T-helper 1 cell treated with Interleukin-12 subunit alpha and Interleukin-12 subunit beta and Interleukin-4 antibody, amounts not matched to agents 30 ng/mL and 1 ng/mL, for 36 hours (primary cell): ENCODE results near the gene PAMR1. TPM values are rescaled to one million over a fixed set of nuclear protein-coding genes. Genes with fewer than 3 reads are reported as not detected.

Source experiments
- intact Hi-C: fragments of 100-400 bp; cut with micrococcal nuclease; formaldehyde crosslinking; loops from one replicate; pipeline ENCODE4 v1.15.1; 2024
- total RNA-seq: library from RNA; stranded (reverse); gene quantifications from 2 replicates; pipeline ENCODE4 v1.2.3, GENCODE V29; 2022

The PAMR1 gene
- total RNA-seq, 1 donor from 2014 or later: not detected

GRCh38 chr11:35500744-35501143, 24.7 kb downstream of the PAMR1 start:
- intact Hi-C loops: no loop called here

GRCh38 chr11:35496416-35496815, 29.0 kb downstream of the PAMR1 start:
- intact Hi-C loops: no loop called here

DNA sequence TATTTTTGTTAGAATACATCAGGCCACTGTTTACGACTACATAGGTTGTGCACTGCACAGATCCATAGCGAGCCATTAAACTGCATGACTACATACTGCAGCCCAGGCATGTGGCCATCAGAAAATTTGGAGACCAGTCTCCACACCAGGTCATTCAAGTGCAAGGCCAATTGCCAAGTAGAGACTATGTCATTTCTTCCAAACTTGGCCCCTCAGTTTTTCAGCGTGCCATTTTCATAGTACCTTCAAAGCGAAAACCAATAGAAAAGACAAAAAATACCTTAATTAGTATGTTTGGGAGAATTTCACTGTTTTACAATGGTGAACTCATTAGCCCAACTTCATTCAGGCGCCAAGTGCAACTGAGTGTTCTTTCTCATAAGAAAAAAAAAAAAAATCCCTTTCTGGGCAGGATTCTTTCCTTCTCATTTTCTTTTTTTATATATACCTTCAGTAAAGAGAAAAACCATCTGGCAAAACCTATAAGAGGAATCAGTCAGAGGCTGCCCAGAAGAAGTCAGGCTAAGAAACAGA, 30.4 kb downstream of the PAMR1 start:
- intact Hi-C loops: no loop called here

DNA sequence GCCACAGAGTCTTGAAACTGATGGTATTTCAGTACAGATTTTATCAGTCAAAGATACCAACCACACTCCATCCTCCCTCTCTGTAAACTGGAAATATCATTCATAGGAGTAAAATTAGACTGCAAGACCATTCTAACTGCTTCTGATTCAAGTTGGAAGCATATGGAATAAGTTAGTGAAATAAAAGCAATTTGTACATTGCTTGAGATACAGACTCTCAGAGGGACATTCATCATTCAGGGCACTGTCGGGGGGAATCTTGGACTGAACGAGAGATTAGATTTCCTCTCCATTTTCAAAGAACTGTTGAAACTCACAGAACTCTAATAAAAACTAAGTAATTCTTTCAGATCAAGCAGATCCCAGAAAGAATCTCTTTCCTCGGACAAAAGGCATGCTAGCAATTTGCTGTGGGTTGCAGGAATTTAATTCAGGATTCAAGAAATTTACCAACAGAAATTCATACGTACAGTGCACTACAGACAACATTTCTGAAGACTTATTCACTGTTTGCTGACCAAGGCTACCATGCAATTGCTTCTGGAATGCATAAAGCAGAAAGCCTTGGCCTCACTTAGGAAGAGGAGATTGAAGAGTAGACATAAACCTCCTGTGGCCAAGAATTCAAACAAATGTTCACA, 34.1 kb downstream of the PAMR1 start:
- intact Hi-C loops: no loop called here

DNA sequence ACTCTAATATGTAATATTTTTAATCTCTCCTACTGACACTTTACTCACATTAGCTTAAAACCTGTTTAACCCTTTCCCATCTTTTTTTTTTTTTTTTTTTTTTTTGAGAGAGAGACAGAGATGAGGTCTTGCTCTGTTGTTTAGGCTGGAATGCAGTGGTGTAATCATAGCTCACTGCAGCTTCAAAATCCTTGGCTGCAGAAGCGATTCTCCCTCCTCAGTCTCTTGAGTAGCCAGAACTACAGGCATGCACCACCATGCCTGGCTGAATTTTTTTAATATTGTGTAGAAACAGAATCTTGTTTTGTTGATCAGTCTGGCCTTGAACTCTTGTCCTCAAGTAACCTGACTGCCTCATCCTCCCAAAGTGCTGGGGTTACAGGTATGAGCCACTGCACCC, 37.3 kb downstream of the PAMR1 start:
- intact Hi-C loops: loop anchor here (5.0 to 10.0 kb wide), 2 partner anchors 283 to 779 kb away; no protein-coding TSS in a partner anchor

GRCh38 chr11:35487532-35488078, 37.8 kb downstream of the PAMR1 start:
- intact Hi-C loops: loop anchor here (5.0 to 10.0 kb wide), 2 partner anchors 283 to 780 kb away; no protein-coding TSS in a partner anchor

GRCh38 chr11:35486934-35487333, 38.5 kb downstream of the PAMR1 start:
- intact Hi-C loops: loop anchor here (5.0 to 10.0 kb wide), 2 partner anchors 282 to 780 kb away; no protein-coding TSS in a partner anchor

GRCh38 chr11:35486446-35486845, 39.0 kb downstream of the PAMR1 start:
- intact Hi-C loops: loop anchor here (5.0 to 10.0 kb wide), 2 partner anchors 282 to 781 kb away; no protein-coding TSS in a partner anchor

DNA sequence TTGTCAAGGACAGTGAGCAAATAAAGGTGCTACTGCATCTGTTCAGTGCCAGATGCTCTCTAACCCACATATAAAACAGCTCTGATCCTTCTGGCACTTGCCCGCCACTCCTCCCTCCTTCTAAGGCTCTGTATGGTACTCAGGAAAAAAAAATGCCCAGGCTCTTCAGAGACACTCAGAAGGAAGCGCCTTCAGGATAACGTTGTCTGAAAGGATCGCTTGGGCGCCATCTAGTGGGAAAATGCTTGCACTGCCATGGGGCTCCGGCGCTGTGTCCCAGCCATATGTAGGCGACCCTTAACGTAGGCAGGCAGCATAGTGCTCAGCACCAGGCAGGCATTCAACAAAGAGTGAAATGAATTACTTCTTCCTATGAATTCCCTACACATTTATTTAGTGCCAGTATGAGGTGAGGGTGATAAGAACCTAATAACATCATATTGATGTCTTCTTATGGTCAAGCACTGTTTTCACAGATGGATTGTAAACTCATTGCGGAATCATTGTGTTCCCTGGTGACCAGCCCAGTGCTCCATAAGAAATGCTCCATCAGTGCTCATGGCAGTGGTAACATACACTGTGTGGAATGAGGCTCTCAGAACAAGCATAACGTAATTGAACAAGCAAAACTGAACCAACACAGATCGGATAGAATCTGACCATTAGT, 39.6 kb downstream of the PAMR1 start:
- intact Hi-C loops: loop anchor here (1.0 to 10.0 kb wide), 6 partner anchors 281 to 899 kb away; no protein-coding TSS in a partner anchor

GRCh38 chr11:35484435-35484834, 41.0 kb downstream of the PAMR1 start:
- intact Hi-C loops: loop anchor here (10.0 kb wide), 1 partner anchor 280 kb away; no protein-coding TSS in a partner anchor

DNA sequence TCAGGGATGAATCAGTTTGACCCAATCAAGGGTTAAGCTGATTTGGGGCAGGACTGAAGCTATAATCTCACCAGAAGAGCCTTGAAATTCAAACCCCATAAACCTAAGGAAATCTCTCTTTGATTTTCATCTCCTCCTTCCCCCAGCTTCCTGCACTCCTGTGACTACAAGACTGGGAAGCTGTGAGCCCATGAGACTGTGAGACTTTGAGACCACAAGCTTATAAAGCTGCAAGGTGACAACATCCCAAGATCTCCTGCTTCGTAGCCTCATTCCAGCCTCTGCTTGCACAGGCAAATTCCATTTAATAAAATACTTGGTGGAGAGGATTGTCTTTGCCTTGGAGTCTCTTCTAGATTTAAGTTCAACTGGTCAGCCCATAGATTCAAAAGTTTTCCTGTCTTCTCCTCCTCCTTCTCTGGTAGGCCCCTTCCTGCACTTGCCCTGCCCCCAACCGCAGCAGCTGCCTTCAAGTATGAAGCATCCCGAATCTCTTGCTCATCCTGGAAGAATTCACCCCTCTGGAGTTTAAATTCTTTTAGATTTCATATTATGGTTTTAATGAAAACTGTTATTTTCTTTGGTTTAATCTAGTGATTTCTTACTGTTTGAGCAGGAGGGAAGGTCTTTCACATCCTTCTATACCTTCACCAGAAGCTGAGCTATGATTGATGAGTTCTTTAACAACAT, 42.1 kb downstream of the PAMR1 start:
- intact Hi-C loops: loop anchor here (10.0 kb wide), 1 partner anchor 278 kb away; no protein-coding TSS in a partner anchor

GRCh38 chr11:35479731-35480130, 45.7 kb downstream of the PAMR1 start:
- intact Hi-C loops: loop anchor here (10.0 kb wide), 1 partner anchor 275 kb away; no protein-coding TSS in a partner anchor

GRCh38 chr11:35478471-35479091, 46.8 kb downstream of the PAMR1 start:
- intact Hi-C loops: no loop called here

DNA sequence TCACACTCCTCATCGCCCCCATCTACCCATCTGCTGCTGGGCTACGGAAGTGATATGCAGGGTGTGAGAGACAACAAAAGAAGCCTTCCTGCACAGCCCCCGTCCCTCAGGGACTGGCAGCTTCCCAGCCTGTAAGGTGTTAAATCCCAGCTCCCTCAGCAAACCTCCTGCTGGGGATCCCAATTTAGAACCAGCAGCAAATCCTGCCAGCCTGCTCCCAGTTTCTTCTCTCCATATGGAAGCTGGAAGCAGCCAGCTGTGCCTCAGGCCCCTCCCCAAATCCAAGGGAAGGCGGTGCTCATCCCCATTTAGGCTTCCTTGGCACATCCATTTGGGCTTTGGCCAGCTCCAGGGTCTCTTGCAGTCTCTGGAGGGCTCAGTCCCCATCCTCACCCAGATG, 47.5 kb downstream of the PAMR1 start:
- intact Hi-C loops: no loop called here

DNA sequence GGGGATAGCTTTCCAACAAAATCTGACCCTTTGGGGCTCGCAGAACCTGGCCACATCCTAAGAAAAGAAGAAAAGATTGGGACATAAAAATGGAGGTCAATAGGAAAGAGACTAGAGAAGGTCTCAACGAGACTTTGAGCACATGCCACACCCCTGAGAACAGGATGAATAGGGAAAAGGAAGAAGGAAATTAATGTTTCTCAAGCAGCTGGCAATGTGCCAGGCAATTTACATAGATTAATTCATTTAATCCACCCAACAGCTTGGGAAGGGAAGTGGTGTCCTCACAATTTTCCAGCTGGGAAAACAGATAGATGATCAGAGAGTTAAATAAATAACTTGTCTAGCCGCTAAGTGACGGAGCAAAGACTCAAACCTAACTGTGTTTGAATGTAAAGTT, 50.7 kb downstream of the PAMR1 start:
- intact Hi-C loops: no loop called here

DNA sequence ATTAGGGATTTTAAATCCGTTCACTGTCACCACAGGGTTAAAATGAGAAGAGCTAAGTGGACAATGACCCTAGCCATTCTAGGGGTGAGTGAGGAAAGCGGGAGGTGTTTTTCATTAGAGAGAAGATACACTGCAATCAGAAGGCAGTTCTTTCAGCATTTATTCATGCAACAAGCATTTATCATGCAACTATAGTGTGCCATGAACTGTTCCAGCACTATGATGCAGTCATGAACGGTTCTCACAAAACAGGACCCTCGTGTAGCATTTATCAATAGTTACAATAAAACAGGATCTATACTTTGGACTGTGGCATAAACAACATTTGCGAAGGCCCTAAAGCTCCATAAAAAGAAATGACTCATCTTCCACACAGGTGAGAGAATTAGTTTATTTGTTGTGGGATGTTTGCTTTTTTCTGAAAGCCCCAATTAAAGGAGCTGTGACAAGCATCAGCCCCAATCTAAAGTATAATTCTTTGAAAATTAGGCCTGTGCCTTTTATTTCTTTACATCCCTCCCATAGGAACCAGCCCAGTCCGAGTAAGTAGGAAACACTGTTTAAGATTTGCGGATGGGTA, 51.5 kb downstream of the PAMR1 start:
- intact Hi-C loops: no loop called here

DNA sequence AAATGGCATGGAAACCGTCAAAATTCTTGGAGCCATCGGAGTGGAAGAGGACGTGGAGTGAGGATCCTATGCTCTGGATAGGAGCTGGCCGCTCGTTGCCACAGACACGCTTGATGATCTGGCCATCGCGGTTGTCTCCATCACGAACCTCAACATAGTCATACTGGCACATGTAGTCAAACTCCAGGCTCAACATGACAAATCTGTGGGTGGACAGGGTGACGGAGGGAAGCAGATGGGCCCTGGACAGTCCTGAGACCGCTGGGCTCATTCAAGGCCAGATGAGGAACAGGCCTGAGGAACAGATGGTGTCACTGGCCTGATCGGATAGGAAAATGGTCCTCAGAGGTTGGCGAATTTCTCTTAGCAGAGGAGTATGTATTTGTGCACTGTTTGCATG, 54.8 kb downstream of the PAMR1 start:
- intact Hi-C loops: no loop called here

- intact Hi-C loops: no loop called here
Observed at GRCh38 chr11:35466058-35466457, 59.4 kb downstream of the PAMR1 start.

DNA sequence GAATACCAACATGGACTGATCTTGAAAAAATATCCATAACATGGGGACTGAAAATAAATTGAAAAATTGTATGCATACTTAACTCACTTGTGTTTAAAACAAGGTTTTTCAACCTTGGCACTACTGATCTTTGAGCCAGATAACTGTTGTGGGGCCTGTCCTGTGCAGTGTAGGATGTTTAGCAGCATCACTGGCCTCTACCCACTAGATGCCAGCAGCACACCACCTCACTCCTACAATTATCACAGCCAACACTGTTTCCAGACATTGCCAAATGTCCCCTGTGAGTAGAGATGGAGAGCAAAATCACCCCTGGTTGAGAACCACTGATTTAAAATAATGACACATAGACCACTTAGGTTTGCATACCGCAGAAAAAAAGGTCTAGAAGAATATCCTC, 61.1 kb downstream of the PAMR1 start:
- intact Hi-C loops: no loop called here

DNA sequence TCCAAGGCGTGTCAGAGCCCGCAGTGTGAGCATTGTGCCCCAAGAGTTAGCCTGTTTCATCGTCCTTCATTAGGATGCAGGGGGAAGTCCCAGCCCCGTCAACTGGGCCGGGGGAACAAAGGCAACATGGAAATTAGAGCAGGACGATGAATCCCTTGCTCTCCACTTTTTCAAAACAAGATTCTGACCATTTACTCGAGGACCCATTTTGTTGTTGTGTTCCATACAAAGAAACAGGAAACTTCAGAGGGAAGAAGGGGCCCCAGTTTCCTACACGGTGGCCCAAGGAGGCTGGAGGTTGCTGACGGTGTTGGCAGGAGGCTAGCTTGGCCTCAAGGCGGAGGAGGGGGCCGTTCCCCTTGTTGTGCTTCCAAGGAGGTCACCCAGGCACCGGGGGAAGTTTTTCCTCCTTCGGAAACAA, 62.1 kb downstream of the PAMR1 start:
- intact Hi-C loops: no loop called here
